A204.1 (cell line): ENCODE measurements around the gene AMMECR1.

Experiments
- FAIRE-seq: peaks from 2 replicates; lab custom pipeline; 2012; peaks lifted over from hg19 to GRCh38; lab: Jason Lieb, UNC

The AMMECR1 gene

DNA sequence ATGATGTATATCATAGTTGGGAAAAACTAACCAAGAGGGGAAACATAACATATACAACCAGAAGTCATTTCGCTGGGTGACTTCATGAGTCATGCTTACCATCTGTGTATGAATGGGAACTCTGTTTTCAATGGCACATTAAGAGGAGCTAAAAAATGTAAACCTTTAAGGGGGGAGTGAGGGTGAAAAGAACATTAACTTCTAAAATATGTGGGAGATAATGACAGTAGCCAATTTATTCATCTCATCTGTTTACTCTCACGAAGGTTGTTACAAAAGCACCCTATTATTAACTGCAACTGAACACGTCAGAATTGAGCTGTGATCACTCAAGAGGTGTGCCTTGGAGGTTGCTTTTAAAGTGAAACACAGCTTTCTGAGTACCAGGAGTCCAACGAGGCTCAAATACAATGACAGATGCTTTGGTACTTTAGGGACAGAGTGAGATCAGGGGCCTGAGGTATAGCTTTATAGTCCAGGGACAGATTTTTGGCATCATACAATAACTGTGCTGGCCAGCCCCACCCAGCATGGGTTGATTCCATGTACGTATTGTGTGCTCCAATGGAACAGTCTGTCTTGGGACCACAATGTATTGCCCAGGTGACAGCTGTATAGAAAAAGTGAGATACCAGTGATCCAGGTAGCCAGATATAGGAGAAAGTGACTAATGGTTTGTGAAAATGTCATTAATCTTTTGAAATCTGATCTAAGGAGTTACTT lies 107.3 kb downstream of the AMMECR1 start:
- FAIRE-seq: no peak

GRCh38 chrX:110208092-110208491 lies 109.8 kb downstream of the AMMECR1 start:
- no peak for FAIRE-seq

- FAIRE-seq: no peak
Observed at GRCh38 chrX:110204986-110205385, 112.9 kb downstream of the AMMECR1 start.

GRCh38 chrX:110201799-110202198 lies 116.1 kb downstream of the AMMECR1 start:
- FAIRE-seq: no peak

- no peak for FAIRE-seq
Observed at GRCh38 chrX:110194977-110195376, 122.9 kb downstream of the AMMECR1 start.

DNA sequence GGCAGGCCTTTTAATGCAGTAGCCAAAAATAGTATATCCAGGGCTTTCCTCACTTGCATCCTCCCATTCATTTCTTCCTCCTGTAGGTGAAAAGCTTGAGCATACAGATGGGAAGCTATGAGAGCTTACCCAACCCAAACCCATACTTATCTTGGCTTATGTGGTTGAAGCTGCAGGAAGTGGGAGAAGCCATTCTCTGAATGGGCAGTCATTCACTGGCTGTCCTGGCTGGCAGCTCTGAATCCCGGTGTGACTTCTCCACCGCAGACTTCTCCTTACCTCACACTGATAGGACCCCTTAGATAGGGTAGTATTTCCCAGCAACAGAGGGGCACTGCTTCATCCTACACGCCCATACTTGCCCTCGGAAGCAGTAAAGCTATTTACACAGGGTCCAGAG lies 125.4 kb downstream of the AMMECR1 start:
- no peak for FAIRE-seq

DNA sequence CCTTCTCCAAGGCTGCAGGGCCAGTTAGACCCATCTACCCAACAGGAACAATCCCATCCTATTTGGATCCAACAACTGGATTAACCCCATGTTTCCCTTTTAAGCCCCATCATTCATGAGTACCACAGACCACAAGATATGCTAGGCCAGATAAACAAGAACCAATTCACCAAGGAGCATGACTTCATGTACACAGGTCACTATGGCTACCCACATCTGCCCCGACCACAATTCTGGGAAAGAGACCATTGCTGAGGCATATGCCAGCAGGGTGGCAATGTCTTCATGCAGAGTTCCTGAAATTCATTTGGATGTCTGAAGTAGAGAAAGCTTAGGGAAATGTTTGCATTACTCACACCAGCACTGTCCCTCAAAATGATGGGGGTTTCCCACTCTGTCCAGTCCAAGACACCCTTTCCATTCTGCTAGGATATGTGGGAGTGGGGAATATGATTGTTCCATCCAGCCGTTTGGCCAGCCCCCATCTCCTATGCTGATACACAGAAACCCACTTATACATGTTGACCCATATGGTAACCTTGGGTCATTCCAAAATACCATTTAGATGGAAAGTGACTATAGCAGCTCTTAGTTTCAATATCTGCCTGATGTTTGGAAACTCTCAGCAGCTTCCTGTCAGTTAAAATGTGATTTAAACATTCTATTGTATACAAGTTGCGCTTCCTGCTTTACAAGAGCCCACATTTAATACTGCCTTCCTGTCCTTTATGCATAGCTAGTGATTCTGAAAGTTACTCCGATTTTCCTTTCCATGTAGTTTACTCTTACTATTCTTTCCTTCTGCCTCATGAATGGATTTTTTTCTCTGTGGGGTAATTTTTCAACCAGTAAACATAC lies 129.0 kb downstream of the AMMECR1 start:
- FAIRE-seq: no peak

DNA sequence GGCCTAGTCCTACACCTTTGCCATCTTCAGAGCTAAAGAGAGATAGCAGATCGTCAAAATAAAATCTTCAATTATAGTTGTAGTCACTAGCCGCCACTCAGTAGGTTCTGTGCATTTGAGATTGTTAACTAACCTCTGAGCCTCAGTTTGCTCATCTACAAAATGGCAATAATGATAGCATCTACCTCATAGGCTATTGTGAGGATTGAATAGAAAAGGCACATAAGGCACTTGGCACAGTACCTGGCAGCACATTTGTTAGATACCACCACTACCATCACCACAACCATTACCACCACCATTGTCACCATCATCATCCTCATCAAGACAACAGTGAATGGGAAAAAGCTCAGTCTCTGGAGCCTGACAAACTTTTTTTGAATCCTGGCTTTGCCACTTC lies 134.6 kb downstream of the AMMECR1 start:
- no peak for FAIRE-seq

GRCh38 chrX:110182865-110183264 lies 135.0 kb downstream of the AMMECR1 start:
- FAIRE-seq: no peak

GRCh38 chrX:110182362-110182761 lies 135.5 kb downstream of the AMMECR1 start:
- no peak for FAIRE-seq

- no peak for FAIRE-seq
Observed at GRCh38 chrX:110181459-110182137, 136.3 kb downstream of the AMMECR1 start.

DNA sequence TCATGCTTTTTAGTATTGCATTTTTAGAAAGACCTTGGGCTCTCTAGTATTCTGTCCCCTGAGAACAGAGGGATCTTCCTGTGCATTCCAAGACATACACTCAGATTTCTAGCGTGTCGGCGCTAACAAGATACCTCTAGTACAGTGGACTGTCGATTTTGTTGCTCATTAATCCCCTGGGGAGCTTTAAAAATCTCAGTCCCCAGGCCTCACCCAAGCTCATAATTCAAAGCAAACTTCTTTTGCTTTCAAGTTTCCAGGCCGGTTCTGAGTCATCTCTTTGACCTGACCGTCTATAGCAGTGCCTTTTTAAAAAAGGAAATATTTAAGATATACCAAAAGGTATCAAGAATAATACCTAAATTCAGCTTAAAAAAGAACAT lies 137.0 kb downstream of the AMMECR1 start:
- FAIRE-seq: no peak

- no peak for FAIRE-seq
Observed at GRCh38 chrX:110180176-110180927, 137.5 kb downstream of the AMMECR1 start.

DNA sequence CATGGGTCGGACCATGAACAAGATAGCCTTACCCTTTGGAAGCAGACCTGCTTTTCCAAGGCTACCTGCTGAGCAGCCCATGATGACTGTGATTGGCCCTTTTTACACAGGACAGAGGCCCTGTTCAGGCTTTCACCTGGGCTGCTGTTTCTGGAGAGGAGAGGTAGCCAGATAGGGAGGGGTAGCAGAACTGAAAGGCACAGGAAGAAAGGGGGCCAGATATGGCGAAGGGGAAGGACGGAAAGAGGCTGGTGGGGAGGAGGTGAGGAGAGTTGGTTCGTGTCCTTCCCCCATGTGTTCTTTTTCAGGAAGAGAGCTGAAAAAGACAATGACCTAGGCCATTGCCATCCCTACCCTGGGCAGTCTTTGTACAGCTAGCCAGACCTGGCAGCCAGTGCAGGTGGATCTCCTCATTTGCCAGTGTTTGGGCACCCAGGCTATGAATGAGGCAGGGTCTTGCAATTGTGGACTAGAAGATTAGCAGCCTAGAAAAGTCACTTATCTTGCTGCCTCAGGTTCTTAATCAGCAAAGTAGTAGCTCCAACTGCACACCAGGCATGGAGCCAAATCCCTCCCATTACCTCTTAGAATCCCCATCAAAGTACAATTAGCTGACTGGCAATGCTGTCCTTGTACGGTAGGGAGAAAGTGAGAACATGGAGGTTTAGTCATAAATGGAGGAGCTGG lies 139.6 kb downstream of the AMMECR1 start:
- no peak for FAIRE-seq

- no peak for FAIRE-seq
Observed at GRCh38 chrX:110175696-110176095, 142.2 kb downstream of the AMMECR1 start.

DNA sequence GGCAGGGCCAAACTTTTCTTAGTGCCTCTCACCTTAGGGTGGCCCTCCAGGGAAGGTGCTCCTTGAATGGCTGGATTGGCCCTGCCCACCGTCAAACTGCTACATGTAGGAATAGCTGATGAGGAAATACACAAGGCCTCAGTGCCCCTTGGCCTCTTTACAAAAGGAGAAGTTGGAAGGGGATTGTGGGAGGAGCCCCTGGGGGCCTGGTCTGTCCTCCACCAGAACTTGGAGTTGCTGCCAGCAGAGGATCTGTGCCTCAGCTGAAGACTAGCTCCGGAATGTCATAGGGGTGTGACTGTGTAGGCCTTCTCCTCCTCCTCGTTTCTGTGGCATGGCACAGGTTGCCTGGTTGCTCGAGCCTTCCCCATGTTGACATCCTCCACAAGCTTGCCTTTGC lies 142.7 kb downstream of the AMMECR1 start:
- FAIRE-seq: no peak

DNA sequence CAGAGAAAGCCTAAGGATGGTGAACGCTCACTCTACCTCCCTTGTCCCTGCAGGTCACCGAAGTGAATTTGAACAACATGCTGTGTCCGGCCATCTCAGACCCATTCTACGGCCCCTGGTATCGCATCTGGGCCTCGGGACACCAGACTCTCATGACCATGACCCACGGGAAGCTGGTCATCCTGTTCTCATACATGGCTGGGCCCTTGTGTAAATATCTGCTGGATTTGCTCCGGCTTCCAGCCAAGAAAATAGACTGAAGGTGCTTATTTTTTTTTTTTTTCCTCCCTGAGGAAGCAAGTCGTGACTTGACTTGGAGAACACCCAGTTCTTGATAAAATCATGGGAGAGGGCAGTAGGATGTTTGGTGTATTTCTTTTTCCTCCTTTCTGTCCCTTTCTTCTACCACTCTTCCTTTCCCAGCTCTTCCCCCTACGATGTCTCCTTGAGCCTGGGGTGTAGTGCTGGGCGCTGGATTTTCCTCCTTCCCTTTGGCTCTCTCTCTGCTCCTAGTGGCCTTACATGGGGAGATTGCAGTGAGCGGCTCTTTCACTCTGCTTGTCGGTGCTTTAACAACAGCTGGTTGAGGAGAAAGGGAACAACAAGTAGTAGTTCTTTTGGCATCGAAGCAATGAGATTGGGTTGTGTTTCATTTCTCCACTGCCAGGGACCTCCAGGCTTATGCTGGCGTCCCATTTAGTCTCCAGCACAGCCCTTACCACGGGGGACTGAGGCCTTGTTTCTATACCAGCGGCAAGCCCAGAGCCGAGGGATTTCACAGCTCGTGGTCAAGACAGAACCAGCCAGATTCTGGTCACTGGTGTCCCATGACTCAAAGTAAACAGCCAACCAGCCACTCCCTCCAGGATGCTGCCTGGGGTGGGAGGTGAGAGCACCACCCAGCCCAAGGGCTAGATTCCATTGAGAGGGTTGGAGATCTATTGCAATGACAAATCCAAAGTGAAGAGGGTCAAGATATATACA lies 144.4 kb downstream of the AMMECR1 start:
- no peak for FAIRE-seq

DNA sequence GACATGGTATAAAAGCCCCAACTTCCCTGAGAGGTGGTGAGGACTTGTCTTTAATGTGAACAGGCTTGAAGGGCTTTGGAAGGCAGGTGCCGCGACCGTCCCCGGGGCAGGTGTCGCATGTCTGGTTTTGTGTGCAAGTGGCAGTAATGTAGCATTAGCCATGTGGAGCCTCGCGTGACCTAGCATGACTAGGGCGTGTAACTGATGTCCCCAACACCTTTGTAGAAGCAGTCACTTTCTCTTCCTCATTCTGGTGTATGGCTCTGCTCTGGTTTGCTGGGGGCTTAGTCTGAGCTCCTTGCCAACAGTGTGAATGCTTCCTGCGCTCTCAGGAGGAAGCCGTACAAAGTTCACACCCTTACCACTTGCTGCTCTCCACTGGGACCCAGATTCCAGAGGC lies 145.7 kb downstream of the AMMECR1 start:
- FAIRE-seq: no peak

GRCh38 chrX:110171442-110171841 lies 146.4 kb downstream of the AMMECR1 start:
- no peak for FAIRE-seq

DNA sequence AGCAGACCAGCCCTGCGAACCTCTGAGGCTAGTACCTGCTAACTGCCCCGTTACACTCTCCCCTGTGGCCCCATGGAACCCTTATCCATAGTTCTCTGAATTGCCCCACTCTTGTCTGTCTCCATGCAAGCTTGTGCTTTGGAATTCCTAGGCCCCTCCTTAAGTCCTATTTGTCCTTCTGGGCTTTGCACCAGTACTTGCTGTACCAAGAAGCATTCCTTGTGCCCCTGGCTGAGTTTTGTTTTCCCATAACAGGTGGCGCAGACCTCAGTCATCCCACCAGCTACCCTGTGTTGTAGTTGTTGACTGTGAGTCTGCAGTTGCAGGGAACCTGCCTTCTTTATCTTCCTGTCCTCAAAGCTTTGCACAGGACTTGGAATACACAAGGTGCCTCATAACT lies 147.9 kb downstream of the AMMECR1 start:
- FAIRE-seq: no peak

DNA sequence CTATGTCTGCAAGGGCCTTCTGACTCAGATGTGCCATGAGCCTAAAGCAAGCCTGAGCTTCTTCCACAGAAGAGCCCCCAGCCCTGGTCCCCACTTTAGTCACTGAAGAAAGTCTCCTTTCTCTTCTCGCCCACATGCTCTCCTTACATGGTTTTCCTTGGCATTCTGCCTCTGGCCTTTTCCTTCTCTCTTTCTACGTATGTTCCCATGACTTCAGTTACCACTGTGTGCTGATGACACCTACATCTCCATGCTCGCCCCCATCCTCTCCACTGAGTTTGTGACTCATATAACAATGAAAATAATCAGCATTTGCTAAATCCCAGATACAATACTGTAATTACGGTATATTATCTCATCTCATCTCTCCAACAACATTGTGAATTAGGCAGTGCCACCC lies 149.3 kb downstream of the AMMECR1 start:
- FAIRE-seq: no peak
